ENCODE measurements around the gene CDK1. TPM values are rescaled to one million over a fixed set of nuclear protein-coding genes. Genes with fewer than 3 reads are reported as not detected.

The CDK1 gene
- total and polyA plus RNA-seq, 10 of the 15 experiments (the other 5 are each of a cell fraction or from before 2014, with no cell fraction given), result 81.5 to 361 (median 133) TPM

GRCh38 chr10:60734226-60734625 lies 44.1 kb upstream of the CDK1 start:
- Histone ChIP-seq H3K9me3 (replicated peaks; ENCODE audit: control insufficient read depth, insufficient read depth, low read length) (no peaks in the 10 kb centered on the region), H3K9ac (ENCODE audit: control insufficient read depth, insufficient read depth, low read length) (no peak overlapping the region), H4K20me1 (ENCODE audit: control insufficient read depth, insufficient read depth) (no peaks in the 10 kb centered on the region), H3K27me3 (replicated peaks in 1 of 2; ENCODE audit: control insufficient read depth in 2 of 2, insufficient read depth in 2 of 2, low read length in 1 of 2) (no peaks in the 10 kb centered on the region; a peak in 4 of 4 replicates), H3K27ac (ENCODE audit: control insufficient read depth, insufficient read depth) (no peak overlapping the region), H3K4me3 (no peak overlapping the region), H2AFZ (ENCODE audit: control insufficient read depth, low read depth, low read length) (no peak overlapping the region), H3K79me2 (ENCODE audit: control insufficient read depth, insufficient read depth, low read length) (no peaks in the 10 kb centered on the region), H3K4me2 (ENCODE audit: control insufficient read depth, insufficient read depth) (no peak overlapping the region), H3K36me3 (ENCODE audit: control insufficient read depth in 2 of 2, insufficient read depth in 2 of 2, low read length in 1 of 2) (no peaks in the 10 kb centered on the region), H3K4me1 (ENCODE audit: control insufficient read depth, insufficient read depth, low read length) (peaks cover 3% of the 10 kb centered on the region; the same call in 1 of the 2 replicates)
- ChIA-PET RAD21 (ENCODE audit: unreplicated experiment) (no interaction called here), CTCF (no interaction called here), POLR2A (interaction anchor here (0.6 kb wide), 1 partner anchor 1506 kb away, joined by 3 read pairs; no protein-coding TSS in a partner anchor), SMC1A (ENCODE audit: uncharacterized antibody, unreplicated experiment) (no interaction called here)
- no peak for DNase-seq (ENCODE audit: low read depth, low spot score)
- in situ Hi-C loops (cut with MboI) (no loop called here), intact Hi-C loops (cut with micrococcal nuclease; ENCODE audit: unreplicated experiment) (no loop called here)
- TF ChIP-seq NKRF (conservative IDR thresholded peaks at IDR 0.05), result no peak
- no peak for TF ChIP-seq MTA2 (IDR thresholded peaks at IDR 0.05; ENCODE audit: low read depth)
- TF ChIP-seq HCFC1 (IDR thresholded peaks at IDR 0.05; ENCODE audit: low read length), result no peak
- TF ChIP-seq USF1 (IDR thresholded peaks at IDR 0.05; ENCODE audit: borderline replicate concordance, extremely low read length, insufficient read depth, low read depth, low read length), result no peak
- no peak for TF ChIP-seq CEBPB (IDR thresholded peaks at IDR 0.05; ENCODE audit: borderline replicate concordance in 1 of 2, low read depth in 2 of 2, low read length in 2 of 2)
- TF ChIP-seq CHD1 (IDR thresholded peaks at IDR 0.05; ENCODE audit: low read depth, low read length), result no peak
- no peak for TF ChIP-seq SREBF1 (IDR thresholded peaks at IDR 0.05; ENCODE audit: low read length)
- no peak for TF ChIP-seq SPI1 (IDR thresholded peaks at IDR 0.05; ENCODE audit: borderline replicate concordance, insufficient read depth, low read depth, low read length)
- TF ChIP-seq TCF7 (IDR thresholded peaks at IDR 0.05; ENCODE audit: borderline replicate concordance), result no peak
- FAIRE-seq, result no peak
- BruUV-seq (replicated peaks), result no TSS peak
- 98% methylated on average over 3 of the region's 3 CpGs for WGBS (ENCODE audit: insufficient coverage, insufficient replicate concordance, low lambda C conversion rate, missing lambda C conversion rate)
- no peak for ATAC-seq

Data from GM12878 (cell line).